T-helper 2 cell treated with Interferon-gamma antibody and Interleukin-4, amounts not matched to agents 5 μg/mL and 100 μg/mL, for 36 hours (primary cell): Measurements from ENCODE around the gene SLC26A6.

Experiments used
- DNase-seq: peaks from one replicate; pipeline ENCODE4 v3.0.0; 2021; ENCODE audit warnings: low spot score
- H3K27ac Mint-ChIP-seq: one replicate; pipeline ENCODE4 v1.8.0; 2021; ENCODE audit warnings: mild to moderate bottlenecking, mixed read lengths
- H3K27me3 Mint-ChIP-seq: one replicate; pipeline ENCODE4 v1.8.0; 2021; ENCODE audit warnings: low read depth, mixed read lengths
- H3K36me3 Mint-ChIP-seq: one replicate; pipeline ENCODE4 v1.8.0; 2021; ENCODE audit warnings: low read depth, mixed read lengths
- H3K4me1 Mint-ChIP-seq: one replicate; pipeline ENCODE4 v1.8.0; 2021; ENCODE audit warnings: low read depth, mixed read lengths
- H3K4me3 Mint-ChIP-seq: one replicate; pipeline ENCODE4 v1.8.0; 2022; ENCODE audit warnings: mild to moderate bottlenecking, moderate library complexity, mixed read lengths
- H3K9me3 Mint-ChIP-seq: one replicate; pipeline ENCODE4 v1.8.0; 2021; ENCODE audit warnings: mixed read lengths

The SLC26A6 gene

DNA sequence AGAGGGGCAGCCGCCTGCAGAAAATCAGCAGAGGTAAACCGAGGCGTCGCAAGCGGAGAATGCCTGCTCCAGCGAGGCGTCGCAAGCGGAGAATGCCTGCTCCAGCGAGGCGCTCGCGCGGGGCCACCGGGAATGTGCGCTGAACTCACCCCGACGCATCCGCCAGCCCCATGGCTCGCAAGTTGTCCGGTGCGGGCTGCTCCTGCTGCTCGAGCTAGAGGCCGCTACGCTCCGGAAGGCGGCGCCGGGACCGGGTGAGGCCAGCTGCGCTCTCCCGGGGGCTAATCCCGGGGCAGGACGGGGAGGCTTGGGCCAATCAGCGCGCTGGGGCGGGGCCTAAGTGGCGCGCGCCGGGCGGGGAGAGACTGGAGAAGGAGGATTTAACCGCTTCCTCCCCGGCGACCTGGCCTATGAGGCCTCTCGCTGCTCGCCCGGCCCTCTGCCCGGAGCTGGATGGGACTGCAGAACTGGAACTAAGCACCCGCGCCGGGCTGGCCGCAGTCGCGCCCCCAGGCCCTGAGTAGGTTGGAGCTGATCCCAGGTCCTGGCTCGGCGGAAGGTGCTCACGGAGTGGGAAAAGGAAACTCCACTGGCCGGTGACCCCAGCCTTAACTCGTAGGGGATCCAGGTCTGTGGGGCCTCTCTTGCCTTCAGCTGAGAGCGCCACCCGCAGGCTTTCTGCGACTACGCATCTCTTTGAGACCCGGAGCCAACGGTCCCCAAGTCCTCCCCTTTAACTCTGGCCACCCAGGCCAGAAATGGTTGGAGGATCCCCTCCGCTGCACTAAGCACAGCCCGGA lies at the start of gene SLC26A6:
SLC26A6 (minus strand) TSS at position 240 of the 800 bp plus-strand sequence; CDS start at position 172, 68 bp downstream.
- peaks cover 13% of the 10 kb centered on the region for H3K36me3 Mint-ChIP-seq
- DNase-seq, result peak; percentile 97
- peak within 1 kb of the TSS; percentile 92 for H3K4me3 Mint-ChIP-seq
- peak within 1 kb of the TSS; percentile 81 for H3K27ac Mint-ChIP-seq
- no peaks in the 10 kb centered on the region for H3K9me3 Mint-ChIP-seq
- H3K4me1 Mint-ChIP-seq, result peaks cover 14% of the 10 kb centered on the region
- no peaks in the 10 kb centered on the region for H3K27me3 Mint-ChIP-seq

DNA sequence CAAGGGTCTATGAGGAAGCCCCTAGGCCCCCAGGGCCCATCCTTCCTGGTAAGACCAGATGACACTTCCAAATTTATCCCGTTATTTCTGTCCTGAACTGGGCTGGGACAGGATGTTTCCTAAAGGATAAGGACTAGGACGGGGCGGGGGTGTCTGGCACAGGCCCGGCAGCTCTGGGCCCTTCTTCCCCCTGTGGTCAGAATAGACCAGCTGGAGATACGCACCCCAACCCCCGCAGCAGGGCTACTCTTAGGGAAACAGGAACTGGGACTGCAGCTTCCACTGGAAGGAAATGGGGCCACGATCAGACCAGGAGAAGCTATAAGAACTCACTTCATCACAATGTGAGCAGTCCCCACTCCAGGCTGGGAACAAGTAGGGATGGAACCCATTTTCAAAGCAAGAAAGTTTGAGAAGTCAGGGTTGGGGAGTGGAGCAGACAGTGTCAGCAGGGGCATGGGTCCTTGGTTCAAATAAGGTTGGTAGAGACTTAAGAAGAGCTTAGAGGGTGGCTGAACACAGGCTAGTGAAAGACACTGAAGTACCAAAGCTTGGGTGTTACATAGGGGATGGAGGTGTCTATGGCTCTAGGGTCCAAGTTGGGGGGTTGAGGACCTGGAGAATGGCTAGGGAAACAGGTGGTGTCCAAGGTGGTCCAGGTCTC lies 49.4 kb upstream of the SLC26A6 start:
- no peak for DNase-seq
- Mint-ChIP-seq H3K9me3 (no peaks in the 10 kb centered on the region), H3K27ac (peak overlapping the region; percentile 90), H3K27me3 (no peaks in the 10 kb centered on the region), H3K4me3 (peak overlapping the region; percentile 93), H3K4me1 (peaks cover 21% of the 10 kb centered on the region), H3K36me3 (peaks cover 31% of the 10 kb centered on the region)

DNA sequence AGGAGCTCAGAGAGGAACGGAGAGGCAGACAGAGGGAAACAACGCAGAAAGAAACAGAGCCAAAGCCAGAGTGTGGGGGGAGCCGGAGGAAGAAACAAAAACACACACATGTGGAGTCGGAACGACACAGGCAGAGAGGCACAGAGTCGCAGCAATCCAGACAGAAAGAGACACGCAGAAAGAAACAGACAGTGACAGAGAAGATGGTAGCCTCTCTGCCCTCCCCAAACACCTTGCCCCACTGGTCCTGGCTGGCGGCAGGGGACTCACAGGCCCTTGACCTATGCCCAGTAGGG lies 48.7 kb upstream of the SLC26A6 start:
- Mint-ChIP-seq H3K36me3 (peaks cover 32% of the 10 kb centered on the region), H3K27me3 (no peaks in the 10 kb centered on the region), H3K4me3 (peak overlapping the region; percentile 93), H3K4me1 (peaks cover 21% of the 10 kb centered on the region), H3K9me3 (no peaks in the 10 kb centered on the region), H3K27ac (peak overlapping the region; percentile 81)
- no peak for DNase-seq

DNA sequence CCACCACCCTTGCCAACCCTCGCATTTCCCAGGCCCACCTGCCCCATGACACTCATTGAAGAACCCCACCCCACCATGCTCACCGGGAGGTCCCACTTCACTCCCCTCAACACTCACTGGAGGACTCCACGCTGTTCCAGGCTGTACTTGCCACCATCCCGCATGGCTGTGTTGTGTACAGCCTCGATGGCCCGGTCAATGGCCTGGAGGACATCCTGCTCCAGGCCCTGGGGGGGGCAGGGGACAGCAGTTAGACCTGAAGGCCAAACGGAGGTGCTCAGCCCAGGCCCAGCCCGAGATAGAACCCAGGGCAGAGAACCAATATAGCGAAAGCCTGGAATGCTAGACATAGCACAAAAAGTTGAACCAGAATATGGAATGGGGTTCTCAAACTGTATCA lies 47.5 kb upstream of the SLC26A6 start:
- no peaks in the 10 kb centered on the region for H3K27me3 Mint-ChIP-seq
- no peak overlapping the region for H3K27ac Mint-ChIP-seq
- H3K36me3 Mint-ChIP-seq, result peaks cover 36% of the 10 kb centered on the region
- H3K9me3 Mint-ChIP-seq, result no peaks in the 10 kb centered on the region
- H3K4me1 Mint-ChIP-seq, result peaks cover 21% of the 10 kb centered on the region
- no peak overlapping the region for H3K4me3 Mint-ChIP-seq
- DNase-seq, result no peak

GRCh38 chr3:48681974-48682610 lies 46.8 kb upstream of the SLC26A6 start:
- no peak for DNase-seq
- H3K27ac Mint-ChIP-seq, result no peak overlapping the region
- no peaks in the 10 kb centered on the region for H3K27me3 Mint-ChIP-seq
- no peak overlapping the region for H3K4me3 Mint-ChIP-seq
- no peaks in the 10 kb centered on the region for H3K9me3 Mint-ChIP-seq
- H3K4me1 Mint-ChIP-seq, result peaks cover 21% of the 10 kb centered on the region
- peaks cover 39% of the 10 kb centered on the region for H3K36me3 Mint-ChIP-seq

GRCh38 chr3:48681541-48681880 lies 46.2 kb upstream of the SLC26A6 start:
- Mint-ChIP-seq H3K4me3 (no peak overlapping the region), H3K36me3 (peaks cover 37% of the 10 kb centered on the region), H3K27me3 (no peaks in the 10 kb centered on the region), H3K9me3 (no peaks in the 10 kb centered on the region), H3K27ac (no peak overlapping the region), H3K4me1 (peaks cover 19% of the 10 kb centered on the region)
- no peak for DNase-seq

DNA sequence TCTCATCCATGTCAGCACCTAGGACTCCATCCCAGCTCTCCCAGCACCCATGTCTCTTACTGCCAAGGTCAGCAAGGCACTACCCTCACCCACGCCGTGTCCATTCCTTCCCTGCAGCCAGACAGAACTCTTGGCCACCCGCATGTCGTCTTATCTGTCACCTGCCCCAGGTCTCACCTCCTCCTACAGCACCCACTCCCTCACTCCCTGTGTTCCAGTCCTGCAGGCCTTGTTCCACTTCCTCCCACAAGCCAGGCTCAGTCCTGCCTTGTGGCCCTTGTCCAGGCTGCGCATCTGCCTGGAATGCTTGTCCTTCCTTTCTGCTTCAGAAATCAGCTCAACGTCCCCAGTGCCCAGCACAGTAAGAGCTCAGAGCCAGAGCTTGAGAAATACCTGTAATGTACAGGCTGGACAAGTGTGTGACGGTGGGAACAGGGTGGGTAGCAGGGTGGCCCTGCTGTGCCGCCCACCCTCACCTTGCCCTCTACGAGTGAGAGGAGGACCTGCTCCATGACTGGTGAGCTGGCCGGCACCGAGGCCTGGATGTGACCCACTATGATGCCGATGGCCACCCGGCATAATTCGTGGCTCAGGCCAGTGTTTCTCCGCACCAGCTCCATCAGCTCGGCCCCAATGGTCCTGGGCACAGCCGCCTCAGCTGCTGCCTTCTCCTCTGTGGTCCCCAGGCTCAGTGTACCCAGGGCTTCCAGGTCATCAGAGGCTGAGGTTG lies 45.7 kb upstream of the SLC26A6 start:
- peak overlapping the region; percentile 13 for H3K27ac Mint-ChIP-seq
- H3K4me1 Mint-ChIP-seq, result peaks cover 16% of the 10 kb centered on the region
- DNase-seq, result no peak
- H3K27me3 Mint-ChIP-seq, result no peaks in the 10 kb centered on the region
- peaks cover 40% of the 10 kb centered on the region for H3K36me3 Mint-ChIP-seq
- no peaks in the 10 kb centered on the region for H3K9me3 Mint-ChIP-seq
- H3K4me3 Mint-ChIP-seq, result no peak overlapping the region

GRCh38 chr3:48679411-48680391 lies 44.4 kb upstream of the SLC26A6 start:
- Mint-ChIP-seq H3K36me3 (peaks cover 47% of the 10 kb centered on the region), H3K27ac (no peak overlapping the region), H3K4me1 (peaks cover 12% of the 10 kb centered on the region)

DNA sequence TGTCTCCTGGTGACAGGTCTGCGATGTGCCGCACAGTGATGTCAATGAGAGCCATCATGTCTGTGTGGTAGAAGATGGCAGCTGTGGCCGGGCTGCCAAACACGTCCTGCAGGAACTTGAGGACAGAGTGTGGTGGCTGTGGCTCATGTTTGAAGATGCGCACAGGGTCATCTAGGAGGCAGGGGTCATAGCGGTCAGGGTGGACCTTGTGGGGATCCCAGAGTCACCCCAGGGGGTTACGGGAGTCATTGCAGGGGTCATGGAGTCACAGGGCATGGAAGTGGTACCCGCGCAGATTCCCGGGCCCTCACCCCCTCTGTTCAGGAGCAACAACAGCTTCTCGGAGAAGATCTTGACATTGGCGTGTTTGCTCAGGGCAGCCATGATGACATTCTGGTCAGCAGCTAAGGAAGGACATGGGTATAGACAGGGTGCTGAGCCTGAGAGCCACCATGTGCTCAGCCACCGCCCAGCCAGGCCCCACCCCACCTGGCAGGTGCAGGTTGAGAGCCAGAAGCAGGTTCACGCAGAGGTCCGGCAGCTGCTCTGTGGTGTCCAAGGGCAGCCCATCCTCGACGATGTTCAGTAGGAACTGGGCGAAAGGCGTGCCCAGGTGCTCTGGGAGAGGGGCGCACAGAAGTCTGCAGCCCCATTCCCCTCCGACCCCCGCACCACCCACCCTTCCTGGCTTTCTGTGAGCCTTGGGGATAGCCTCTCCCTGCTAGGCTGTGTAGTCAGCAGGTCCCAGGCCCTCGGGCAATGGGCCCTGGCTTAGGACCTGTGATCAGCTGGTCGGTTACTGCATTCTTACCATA lies 43.5 kb upstream of the SLC26A6 start:
- Mint-ChIP-seq H3K4me1 (peaks cover 6% of the 10 kb centered on the region), H3K9me3 (no peaks in the 10 kb centered on the region), H3K36me3 (peaks cover 48% of the 10 kb centered on the region), H3K27ac (no peak overlapping the region), H3K27me3 (no peaks in the 10 kb centered on the region), H3K4me3 (no peak overlapping the region)
- no peak for DNase-seq

More at GRCh38 chr3:48679411-48680391, 44.4 kb upstream of the SLC26A6 start:
- no peaks in the 10 kb centered on the region for H3K9me3 Mint-ChIP-seq
- no peaks in the 10 kb centered on the region for H3K27me3 Mint-ChIP-seq
- H3K4me3 Mint-ChIP-seq, result no peak overlapping the region
- DNase-seq, result no peak

GRCh38 chr3:48678056-48678455 lies 42.8 kb upstream of the SLC26A6 start:
- no peak for DNase-seq
- Mint-ChIP-seq H3K27ac (no peak overlapping the region), H3K36me3 (peaks cover 50% of the 10 kb centered on the region)

GRCh38 chr3:48674505-48674904 lies 39.2 kb upstream of the SLC26A6 start:
- Mint-ChIP-seq H3K9me3 (no peaks in the 10 kb centered on the region), H3K4me1 (no peaks in the 10 kb centered on the region), H3K4me3 (no peak overlapping the region), H3K27me3 (no peaks in the 10 kb centered on the region), H3K36me3 (peaks cover 44% of the 10 kb centered on the region), H3K27ac (no peak overlapping the region)
- DNase-seq, result no peak

More at GRCh38 chr3:48678056-48678455, 42.8 kb upstream of the SLC26A6 start:
- Mint-ChIP-seq H3K4me1 (peaks cover 1% of the 10 kb centered on the region), H3K27me3 (no peaks in the 10 kb centered on the region), H3K4me3 (no peak overlapping the region), H3K9me3 (no peaks in the 10 kb centered on the region)

GRCh38 chr3:48672522-48672921 lies 37.3 kb upstream of the SLC26A6 start:
- Mint-ChIP-seq H3K27me3 (no peaks in the 10 kb centered on the region), H3K9me3 (no peaks in the 10 kb centered on the region), H3K36me3 (peaks cover 29% of the 10 kb centered on the region), H3K27ac (no peak overlapping the region), H3K4me1 (no peaks in the 10 kb centered on the region), H3K4me3 (no peak overlapping the region)
- no peak for DNase-seq
